HepG2 (cell line): ENCODE measurements around the gene PRSS53. TPM values are rescaled to one million over a fixed set of nuclear protein-coding genes. Genes with fewer than 3 reads are reported as not detected.

Source experiments
- ATRX ChIP-seq: sonication (generic); formaldehyde crosslinking; IDR thresholded peaks from 2 replicates; pipeline ENCODE4 v1.4.0; 2020; ENCODE audit warnings: missing genetic modification reagents, borderline replicate concordance
- DMAP1 ChIP-seq: IDR thresholded peaks from 2 replicates; pipeline ENCODE4 v1.6.1; 2016
- HNRNPK ChIP-seq: fragments of 200-400 bp; formaldehyde crosslinking; IDR thresholded peaks from 2 replicates; pipeline ENCODE4 v1.6.1; 2018; ENCODE audit warnings: low read length, low read depth, moderate library complexity, mild to moderate bottlenecking; ENCODE audit not compliant: poor library complexity, severe bottlenecking
- IRF2 ChIP-seq: IDR thresholded peaks from 2 replicates; pipeline ENCODE4 v1.6.1; 2018; ENCODE audit warnings: missing genetic modification reagents, missing compliant biosample characterization
- LCORL ChIP-seq, 2 experiments: fragments of 450-650 bp in 1 of 2; sonication (generic) in 1 of 2; formaldehyde crosslinking in 1 of 2; IDR thresholded peaks; 2 replicates each; pipeline versions ENCODE4 v1.5.0 to v1.6.1; 2017 to 2020; ENCODE audit warnings: antibody characterized with exemption in 1 of 2, missing genetic modification reagents in 1 of 2
- PHF8 ChIP-seq: sonication (generic); formaldehyde crosslinking; IDR thresholded peaks from 2 replicates; pipeline ENCODE4 v1.5.0; 2020; ENCODE audit warnings: missing genetic modification reagents
- SMAD3 ChIP-seq: sonication (generic); formaldehyde crosslinking; IDR thresholded peaks from 2 replicates; pipeline ENCODE4 v1.4.0; 2020; ENCODE audit warnings: missing genetic modification reagents
- SMC3 ChIP-seq: IDR thresholded peaks from 2 replicates; pipeline ENCODE4 v1.6.1; 2011; ENCODE audit warnings: low read length, improper control_type of control experiment
- ZBTB7A ChIP-seq: sonication (generic); formaldehyde crosslinking; IDR thresholded peaks from 2 replicates; pipeline ENCODE4 v1.8.0; 2022; ENCODE audit warnings: mild to moderate bottlenecking, missing genetic modification reagents
- ZC3H13 ChIP-seq: sonication (generic); formaldehyde crosslinking; IDR thresholded peaks from 2 replicates; pipeline ENCODE4 v1.8.1; 2023; ENCODE audit warnings: mild to moderate bottlenecking, missing genetic modification reagents, moderate library complexity
- ZC3H4 ChIP-seq: sonication (generic); formaldehyde crosslinking; IDR thresholded peaks from 2 replicates; pipeline ENCODE4 v1.4.0; 2020; ENCODE audit warnings: missing genetic modification reagents, borderline replicate concordance
- ZFP36L1 ChIP-seq: sonication (generic); formaldehyde crosslinking; IDR thresholded peaks from 2 replicates; pipeline ENCODE4 v1.8.0; 2022; ENCODE audit warnings: mild to moderate bottlenecking, missing genetic modification reagents, moderate library complexity
- ZKSCAN8 ChIP-seq: IDR thresholded peaks from 2 replicates; pipeline ENCODE4 v1.6.1; 2016; ENCODE audit warnings: borderline replicate concordance, missing genetic modification reagents, missing compliant biosample characterization
- ZNF333 ChIP-seq: sonication (generic); formaldehyde crosslinking; IDR thresholded peaks from 2 replicates; pipeline ENCODE4 v1.4.0; 2020; ENCODE audit warnings: mild to moderate bottlenecking, missing genetic modification reagents, borderline replicate concordance
- ZNF335 ChIP-seq: sonication (generic); formaldehyde crosslinking; IDR thresholded peaks from 2 replicates; pipeline ENCODE4 v1.4.0; 2020; ENCODE audit warnings: missing genetic modification reagents
- polyA plus RNA-seq, 8 experiments: library from polyadenylated mRNA; depleted of rRNA in 3 of 8; stranded (reverse) in 7 of 8; unstranded in 1 of 8; fragments of >200 nt; fragmentation: Illumina TruSeq in 4 of 8; extraction: Trizol in 4 of 8; gene quantifications; 2 replicates each; pipeline versions ENCODE4 v1.2.1 to v1.2.3, GENCODE V29; 2011 to 2016; ENCODE audit warnings: low read depth in 4 of 8, missing spikeins in 1 of 8, mixed read lengths in 1 of 8; ENCODE audit not compliant: insufficient read depth in 1 of 8
- total RNA-seq, 5 experiments: library from RNA; depleted of rRNA; stranded (reverse); fragments of >200 nt; fragmentation: Illumina TruSeq; extraction: Trizol; gene quantifications; 2 replicates each; pipeline ENCODE4 v1.2.3, GENCODE V29; 2016; ENCODE audit warnings: low read depth in 1 of 5
- TF ChIP-seq, protein P1 (sequence below): sonication (generic); formaldehyde crosslinking; IDR thresholded peaks from 2 replicates; pipeline ENCODE4 v1.5.0; 2020; ENCODE audit warnings: missing genetic modification reagents
- TF ChIP-seq, protein P2 (sequence below): sonication (generic); formaldehyde crosslinking; IDR thresholded peaks from 2 replicates; pipeline ENCODE4 v1.4.0; 2020; ENCODE audit warnings: missing genetic modification reagents; ENCODE audit errors: not compliant biosample characterization
- TF ChIP-seq, protein P3 (sequence below): sonication (generic); formaldehyde crosslinking; IDR thresholded peaks from 2 replicates; pipeline ENCODE4 v1.5.1; 2020; ENCODE audit warnings: missing genetic modification reagents, mild to moderate bottlenecking, borderline replicate concordance
- TF ChIP-seq, protein P4 (sequence below): sonication (generic); formaldehyde crosslinking; IDR thresholded peaks from 2 replicates; pipeline ENCODE4 v1.5.0; 2020; ENCODE audit warnings: missing genetic modification reagents, mild to moderate bottlenecking, borderline replicate concordance
- TF ChIP-seq, protein P5 (sequence below): sonication (generic); formaldehyde crosslinking; IDR thresholded peaks from 2 replicates; pipeline ENCODE4 v1.5.0; 2020; ENCODE audit warnings: mild to moderate bottlenecking, missing genetic modification reagents
- TF ChIP-seq, protein P6 (sequence below): sonication (generic); formaldehyde crosslinking; IDR thresholded peaks from 2 replicates; pipeline ENCODE4 v1.9.0; 2021; ENCODE audit warnings: missing genetic modification reagents, borderline replicate concordance

The PRSS53 gene
- total and polyA plus RNA-seq, 2 of the 13 experiments (the other 11 are each of a cell fraction or from before 2014, with no cell fraction given): 2.2 to 7.4 TPM

DNA sequence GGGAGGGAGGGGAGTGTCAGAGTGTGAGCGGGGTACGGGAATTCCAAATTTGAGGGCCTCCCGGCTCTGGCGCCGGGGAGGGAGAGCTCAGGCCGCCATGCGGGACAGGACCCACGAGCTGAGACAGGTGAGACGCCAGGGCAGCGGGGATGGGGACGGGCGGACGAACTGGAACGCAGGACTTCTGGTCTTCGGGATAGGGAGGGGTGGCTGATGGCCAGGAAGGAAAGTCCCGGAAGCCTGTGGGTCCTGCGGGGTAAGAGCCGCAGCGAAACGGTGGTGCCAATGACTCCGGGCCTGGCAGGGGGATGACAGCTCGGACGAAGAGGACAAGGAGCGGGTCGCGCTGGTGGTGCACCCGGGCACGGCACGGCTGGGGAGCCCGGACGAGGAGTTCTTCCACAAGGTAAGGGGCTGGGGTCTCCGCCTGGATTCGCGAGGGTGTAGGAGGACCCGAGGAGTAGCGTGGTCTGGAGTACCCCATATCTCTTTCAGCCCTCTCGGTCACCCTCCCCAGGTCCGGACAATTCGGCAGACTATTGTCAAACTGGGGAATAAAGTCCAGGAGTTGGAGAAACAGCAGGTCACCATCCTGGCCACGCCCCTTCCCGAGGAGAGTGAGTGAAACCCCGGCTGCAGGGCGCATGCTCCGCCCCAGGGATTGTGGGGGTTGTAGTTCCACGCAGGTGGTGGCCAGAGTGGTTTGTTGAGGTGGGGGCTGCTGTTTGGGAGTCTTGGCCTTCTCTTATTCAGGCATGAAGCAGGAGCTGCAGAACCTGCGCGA, 54.8 kb downstream of the PRSS53 start (continued):
- no peak for TF ChIP-seq LCORL (IDR thresholded peaks at IDR 0.05)
- TF ChIP-seq LCORL (CRISPR knock-in tag; IDR thresholded peaks at IDR 0.05): peak; percentile 12; the same call in 1 of the 2 replicates
- TF ChIP-seq ZNF335: no peak; the same call in 1 of the 2 replicates
- 0 out of 2 replicates have a peak, but pooled peaks have one; percentile 16 for TF ChIP-seq ZBTB7A (CRISPR knock-in tag)
- TF ChIP-seq, protein P1, sequence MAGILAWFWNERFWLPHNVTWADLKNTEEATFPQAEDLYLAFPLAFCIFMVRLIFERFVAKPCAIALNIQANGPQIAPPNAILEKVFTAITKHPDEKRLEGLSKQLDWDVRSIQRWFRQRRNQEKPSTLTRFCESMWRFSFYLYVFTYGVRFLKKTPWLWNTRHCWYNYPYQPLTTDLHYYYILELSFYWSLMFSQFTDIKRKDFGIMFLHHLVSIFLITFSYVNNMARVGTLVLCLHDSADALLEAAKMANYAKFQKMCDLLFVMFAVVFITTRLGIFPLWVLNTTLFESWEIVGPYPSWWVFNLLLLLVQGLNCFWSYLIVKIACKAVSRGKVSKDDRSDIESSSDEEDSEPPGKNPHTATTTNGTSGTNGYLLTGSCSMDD (CRISPR knock-in tag): no peak
- no peak; the same call in 1 of the 2 replicates for TF ChIP-seq ZC3H4 (CRISPR knock-in tag)
- TF ChIP-seq, protein P2, sequence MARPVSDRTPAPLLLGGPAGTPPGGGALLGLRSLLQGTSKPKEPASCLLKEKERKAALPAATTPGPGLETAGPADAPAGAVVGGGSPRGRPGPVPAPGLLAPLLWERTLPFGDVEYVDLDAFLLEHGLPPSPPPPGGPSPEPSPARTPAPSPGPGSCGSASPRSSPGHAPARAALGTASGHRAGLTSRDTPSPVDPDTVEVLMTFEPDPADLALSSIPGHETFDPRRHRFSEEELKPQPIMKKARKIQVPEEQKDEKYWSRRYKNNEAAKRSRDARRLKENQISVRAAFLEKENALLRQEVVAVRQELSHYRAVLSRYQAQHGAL: no peak
- no peak for TF ChIP-seq ATRX (CRISPR knock-in tag)
- TF ChIP-seq, protein P3, sequence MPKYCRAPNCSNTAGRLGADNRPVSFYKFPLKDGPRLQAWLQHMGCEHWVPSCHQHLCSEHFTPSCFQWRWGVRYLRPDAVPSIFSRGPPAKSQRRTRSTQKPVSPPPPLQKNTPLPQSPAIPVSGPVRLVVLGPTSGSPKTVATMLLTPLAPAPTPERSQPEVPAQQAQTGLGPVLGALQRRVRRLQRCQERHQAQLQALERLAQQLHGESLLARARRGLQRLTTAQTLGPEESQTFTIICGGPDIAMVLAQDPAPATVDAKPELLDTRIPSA (CRISPR knock-in tag): 0 out of 2 replicates have a peak, but pooled peaks have one; percentile 1
- TF ChIP-seq ZC3H13: peak; percentile 37; the same call in 1 of the 2 replicates
- no peak for TF ChIP-seq DMAP1 (CRISPR knock-in tag)
- no peak for TF ChIP-seq ZFP36L1
- TF ChIP-seq HNRNPK: peak; percentile 35
- TF ChIP-seq ZNF333 (CRISPR knock-in tag): peak; percentile 88
- no peak for TF ChIP-seq ZKSCAN8 (CRISPR knock-in tag)
- TF ChIP-seq, protein P4, sequence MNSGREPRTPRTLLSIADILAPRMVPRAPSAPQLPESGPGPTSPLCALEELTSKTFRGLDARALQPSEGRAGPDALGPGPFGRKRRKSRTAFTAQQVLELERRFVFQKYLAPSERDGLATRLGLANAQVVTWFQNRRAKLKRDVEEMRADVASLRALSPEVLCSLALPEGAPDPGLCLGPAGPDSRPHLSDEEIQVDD (CRISPR knock-in tag): no peak; the same call in 1 of the 2 replicates
- TF ChIP-seq, protein P5, sequence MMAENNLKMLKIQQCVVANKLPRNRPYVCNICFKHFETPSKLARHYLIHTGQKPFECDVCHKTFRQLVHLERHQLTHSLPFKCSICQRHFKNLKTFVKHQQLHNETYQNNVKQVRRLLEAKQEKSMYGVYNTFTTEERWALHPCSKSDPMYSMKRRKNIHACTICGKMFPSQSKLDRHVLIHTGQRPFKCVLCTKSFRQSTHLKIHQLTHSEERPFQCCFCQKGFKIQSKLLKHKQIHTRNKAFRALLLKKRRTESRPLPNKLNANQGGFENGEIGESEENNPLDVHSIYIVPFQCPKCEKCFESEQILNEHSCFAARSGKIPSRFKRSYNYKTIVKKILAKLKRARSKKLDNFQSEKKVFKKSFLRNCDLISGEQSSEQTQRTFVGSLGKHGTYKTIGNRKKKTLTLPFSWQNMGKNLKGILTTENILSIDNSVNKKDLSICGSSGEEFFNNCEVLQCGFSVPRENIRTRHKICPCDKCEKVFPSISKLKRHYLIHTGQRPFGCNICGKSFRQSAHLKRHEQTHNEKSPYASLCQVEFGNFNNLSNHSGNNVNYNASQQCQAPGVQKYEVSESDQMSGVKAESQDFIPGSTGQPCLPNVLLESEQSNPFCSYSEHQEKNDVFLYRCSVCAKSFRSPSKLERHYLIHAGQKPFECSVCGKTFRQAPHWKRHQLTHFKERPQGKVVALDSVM (CRISPR knock-in tag): 0 out of 2 replicates have a peak, but pooled peaks have one; percentile 5
- TF ChIP-seq PHF8 (CRISPR knock-in tag): peak; percentile 51; the same call in 1 of the 2 replicates
- TF ChIP-seq, protein P6, sequence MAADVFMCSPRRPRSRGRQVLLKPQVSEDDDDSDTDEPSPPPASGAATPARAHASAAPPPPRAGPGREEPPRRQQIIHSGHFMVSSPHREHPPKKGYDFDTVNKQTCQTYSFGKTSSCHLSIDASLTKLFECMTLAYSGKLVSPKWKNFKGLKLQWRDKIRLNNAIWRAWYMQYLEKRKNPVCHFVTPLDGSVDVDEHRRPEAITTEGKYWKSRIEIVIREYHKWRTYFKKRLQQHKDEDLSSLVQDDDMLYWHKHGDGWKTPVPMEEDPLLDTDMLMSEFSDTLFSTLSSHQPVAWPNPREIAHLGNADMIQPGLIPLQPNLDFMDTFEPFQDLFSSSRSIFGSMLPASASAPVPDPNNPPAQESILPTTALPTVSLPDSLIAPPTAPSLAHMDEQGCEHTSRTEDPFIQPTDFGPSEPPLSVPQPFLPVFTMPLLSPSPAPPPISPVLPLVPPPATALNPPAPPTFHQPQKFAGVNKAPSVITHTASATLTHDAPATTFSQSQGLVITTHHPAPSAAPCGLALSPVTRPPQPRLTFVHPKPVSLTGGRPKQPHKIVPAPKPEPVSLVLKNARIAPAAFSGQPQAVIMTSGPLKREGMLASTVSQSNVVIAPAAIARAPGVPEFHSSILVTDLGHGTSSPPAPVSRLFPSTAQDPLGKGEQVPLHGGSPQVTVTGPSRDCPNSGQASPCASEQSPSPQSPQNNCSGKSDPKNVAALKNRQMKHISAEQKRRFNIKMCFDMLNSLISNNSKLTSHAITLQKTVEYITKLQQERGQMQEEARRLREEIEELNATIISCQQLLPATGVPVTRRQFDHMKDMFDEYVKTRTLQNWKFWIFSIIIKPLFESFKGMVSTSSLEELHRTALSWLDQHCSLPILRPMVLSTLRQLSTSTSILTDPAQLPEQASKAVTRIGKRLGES (CRISPR knock-in tag): no peak
- TF ChIP-seq SMC3: no peak
- peak; percentile 48; the same call in 1 of the 2 replicates for TF ChIP-seq SMAD3
- peak; percentile 89 for TF ChIP-seq IRF2 (CRISPR knock-in tag)
